Skeletal muscle satellite cell (primary cell): ENCODE measurements around the gene FAM171A2.
A peak's percentile ranks its signal among the peaks of the same experiment; 100 is the strongest.
"Not testable (repeated sequence)": the region's sequence is repeated elsewhere in the genome, so short reads cannot be mapped to it uniquely, and the experiment has no call there.

Experiments
- H3K27me3 ChIP-seq: 2 replicates; pipeline ENCODE4 v1.7.0; 2013; ENCODE audit warnings: low read length; ENCODE audit not compliant: control insufficient read depth, insufficient read depth
- H3K36me3 ChIP-seq: 2 replicates; pipeline ENCODE4 v1.7.0; 2013; ENCODE audit warnings: mild to moderate bottlenecking, control low read depth, low read length; ENCODE audit not compliant: insufficient read depth
- H3K4me1 ChIP-seq: 2 replicates; pipeline ENCODE4 v1.7.0; 2013; ENCODE audit warnings: low read length; ENCODE audit not compliant: control insufficient read depth, insufficient read depth
- H3K4me2 ChIP-seq: 2 replicates; pipeline ENCODE4 v1.7.0; 2013; ENCODE audit warnings: mild to moderate bottlenecking, low read length
- H3K4me3 ChIP-seq: 2 replicates; pipeline ENCODE4 v1.7.0; 2013; ENCODE audit warnings: low read length
- H3K9ac ChIP-seq: 2 replicates; pipeline ENCODE4 v1.7.0; 2013; ENCODE audit warnings: mild to moderate bottlenecking, low read depth, low read length, moderate library complexity
- H3K9me3 ChIP-seq: replicated peaks from 2 replicates; pipeline ENCODE4 v1.7.0; 2013; ENCODE audit warnings: mild to moderate bottlenecking, control low read depth, low read length

Gene FAM171A2

GRCh38 chr17:44335564-44335963 lies 28.1 kb downstream of the FAM171A2 start:
- peaks cover 6% of the 10 kb centered on the region for H3K27me3 ChIP-seq
- H3K4me1 ChIP-seq: peaks cover 3% of the 10 kb centered on the region

GRCh38 chr17:44334727-44335126 lies 28.9 kb downstream of the FAM171A2 start:
- no peak overlapping the region for H3K9ac ChIP-seq
- H3K4me1 ChIP-seq: peaks cover 3% of the 10 kb centered on the region
- H3K4me2 ChIP-seq: no peak overlapping the region
- no peaks in the 10 kb centered on the region for H3K9me3 ChIP-seq
- no peak overlapping the region for H3K4me3 ChIP-seq
- H3K36me3 ChIP-seq: no peaks in the 10 kb centered on the region
- peaks cover 6% of the 10 kb centered on the region for H3K27me3 ChIP-seq

More at GRCh38 chr17:44335564-44335963, 28.1 kb downstream of the FAM171A2 start:
- H3K36me3 ChIP-seq: no peaks in the 10 kb centered on the region
- no peak overlapping the region for H3K9ac ChIP-seq
- H3K9me3 ChIP-seq: no peaks in the 10 kb centered on the region
- no peak overlapping the region for H3K4me2 ChIP-seq
- H3K4me3 ChIP-seq: no peak overlapping the region

DNA sequence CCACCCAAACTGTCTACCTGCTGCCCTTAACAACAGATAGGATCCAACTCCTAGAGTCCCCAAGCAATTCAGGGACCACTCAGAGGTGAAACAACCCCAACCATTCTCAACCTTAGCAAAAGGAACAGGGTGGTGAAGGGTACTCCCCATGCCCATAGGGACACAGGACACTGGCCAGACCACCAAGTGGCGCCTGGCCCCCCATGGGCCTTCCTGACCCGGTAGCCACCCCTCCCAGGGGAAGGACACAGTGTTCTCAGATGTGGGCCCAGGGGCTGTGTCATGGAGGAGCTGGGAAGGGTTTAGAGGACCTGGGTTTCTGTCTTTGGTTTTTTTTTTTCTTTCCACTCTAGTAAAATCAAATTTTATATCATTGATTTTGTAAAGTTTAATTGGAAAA lies 29.3 kb downstream of the FAM171A2 start:
- H3K4me2 ChIP-seq: no peak overlapping the region
- H3K4me3 ChIP-seq: no peak overlapping the region
- no peaks in the 10 kb centered on the region for H3K36me3 ChIP-seq
- H3K27me3 ChIP-seq: peaks cover 6% of the 10 kb centered on the region
- no peak overlapping the region for H3K9ac ChIP-seq
- no peaks in the 10 kb centered on the region for H3K9me3 ChIP-seq
- peaks cover 3% of the 10 kb centered on the region for H3K4me1 ChIP-seq

- H3K4me2 ChIP-seq: no peak overlapping the region
- H3K36me3 ChIP-seq: no peaks in the 10 kb centered on the region
- no peak overlapping the region for H3K9ac ChIP-seq
- H3K9me3 ChIP-seq: no peaks in the 10 kb centered on the region
- H3K4me1 ChIP-seq: peaks cover 5% of the 10 kb centered on the region
- peaks cover 6% of the 10 kb centered on the region for H3K27me3 ChIP-seq
- H3K4me3 ChIP-seq: no peak overlapping the region
These were observed 30.3 kb downstream of the FAM171A2 start for GRCh38 chr17:44333371-44333770.

DNA sequence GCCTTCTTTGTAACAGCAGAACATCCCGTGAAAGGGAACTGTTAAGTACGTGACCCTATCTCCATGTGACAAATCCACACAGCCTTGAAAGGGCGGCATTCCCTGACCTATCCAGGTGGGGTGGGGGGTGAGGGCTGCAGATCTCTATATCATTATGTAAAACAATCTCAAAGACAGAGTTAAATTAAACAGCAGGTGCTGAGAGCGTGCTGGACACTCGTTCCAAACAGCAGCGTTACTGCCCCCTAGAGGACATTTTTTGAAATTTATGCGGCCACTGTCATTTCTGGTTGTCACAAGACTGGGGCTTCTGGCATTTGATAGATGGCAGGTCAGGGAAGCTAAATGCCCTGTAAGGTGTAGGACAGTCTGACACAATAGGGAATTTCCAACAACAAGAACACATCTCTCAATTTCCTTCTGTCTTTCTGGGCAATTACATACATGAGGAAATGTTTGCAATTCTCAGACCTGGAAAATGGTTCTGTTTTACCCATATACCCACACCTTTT lies 32.3 kb downstream of the FAM171A2 start:
- no peak overlapping the region for H3K4me2 ChIP-seq
- H3K9ac ChIP-seq: no peak overlapping the region
- peaks cover 8% of the 10 kb centered on the region for H3K4me1 ChIP-seq
- no peak overlapping the region for H3K4me3 ChIP-seq
- H3K27me3 ChIP-seq: peaks cover 6% of the 10 kb centered on the region
- H3K9me3 ChIP-seq: no peaks in the 10 kb centered on the region
- no peaks in the 10 kb centered on the region for H3K36me3 ChIP-seq

DNA sequence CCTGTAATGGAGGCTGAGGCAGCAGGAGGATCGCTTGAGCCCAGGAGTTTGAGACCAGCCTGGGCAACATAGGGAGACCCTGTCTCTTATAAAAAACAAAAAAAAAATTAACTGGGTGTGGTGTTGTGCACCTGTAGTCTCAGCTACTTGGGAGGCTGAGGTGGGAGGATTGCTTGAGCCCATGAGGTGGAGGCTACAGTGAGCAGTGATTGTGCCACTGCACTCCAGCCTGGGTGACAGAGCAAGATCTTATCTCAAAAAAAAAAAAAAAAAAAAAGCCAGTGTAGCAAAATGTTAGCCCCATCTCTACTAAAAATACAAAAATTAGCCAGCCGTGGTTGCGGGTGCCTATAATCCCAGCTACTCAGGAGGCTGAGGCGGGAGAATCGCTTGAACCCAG lies 33.4 kb downstream of the FAM171A2 start:
- H3K36me3 ChIP-seq, H3K27me3 ChIP-seq, H3K4me2 ChIP-seq, H3K4me1 ChIP-seq, H3K9me3 ChIP-seq, H3K9ac ChIP-seq, H3K4me3 ChIP-seq: not testable (repeated sequence)

DNA sequence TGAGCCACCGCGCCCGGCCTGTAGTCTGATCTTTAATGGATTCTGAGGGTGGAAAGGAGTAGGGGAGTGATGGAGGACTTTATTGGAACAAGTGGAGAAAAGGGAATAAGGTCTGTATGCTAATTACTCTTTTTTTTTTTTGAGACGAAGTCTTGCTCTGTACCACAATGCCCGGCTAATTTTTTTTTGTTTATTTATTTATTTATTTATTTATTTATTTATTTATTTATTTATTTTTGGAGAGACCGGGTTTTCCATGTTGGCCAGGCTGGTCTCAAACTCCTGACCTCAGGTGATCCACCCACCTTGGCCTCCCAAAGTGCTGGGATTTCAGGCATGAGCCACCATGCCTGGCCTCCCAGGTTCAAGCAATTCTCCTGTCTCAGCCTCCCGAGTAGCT lies 34.1 kb downstream of the FAM171A2 start:
- not testable (repeated sequence) for H3K4me3 ChIP-seq, H3K27me3 ChIP-seq, H3K9me3 ChIP-seq, H3K4me2 ChIP-seq, H3K9ac ChIP-seq, H3K36me3 ChIP-seq, H3K4me1 ChIP-seq

GRCh38 chr17:44327715-44328449 lies 35.8 kb downstream of the FAM171A2 start:
- no peak overlapping the region for H3K4me3 ChIP-seq
- no peaks in the 10 kb centered on the region for H3K27me3 ChIP-seq
- H3K9ac ChIP-seq: no peak overlapping the region
- peaks cover 15% of the 10 kb centered on the region for H3K4me1 ChIP-seq
- no peaks in the 10 kb centered on the region for H3K9me3 ChIP-seq
- no peaks in the 10 kb centered on the region for H3K36me3 ChIP-seq
- no peak overlapping the region for H3K4me2 ChIP-seq

DNA sequence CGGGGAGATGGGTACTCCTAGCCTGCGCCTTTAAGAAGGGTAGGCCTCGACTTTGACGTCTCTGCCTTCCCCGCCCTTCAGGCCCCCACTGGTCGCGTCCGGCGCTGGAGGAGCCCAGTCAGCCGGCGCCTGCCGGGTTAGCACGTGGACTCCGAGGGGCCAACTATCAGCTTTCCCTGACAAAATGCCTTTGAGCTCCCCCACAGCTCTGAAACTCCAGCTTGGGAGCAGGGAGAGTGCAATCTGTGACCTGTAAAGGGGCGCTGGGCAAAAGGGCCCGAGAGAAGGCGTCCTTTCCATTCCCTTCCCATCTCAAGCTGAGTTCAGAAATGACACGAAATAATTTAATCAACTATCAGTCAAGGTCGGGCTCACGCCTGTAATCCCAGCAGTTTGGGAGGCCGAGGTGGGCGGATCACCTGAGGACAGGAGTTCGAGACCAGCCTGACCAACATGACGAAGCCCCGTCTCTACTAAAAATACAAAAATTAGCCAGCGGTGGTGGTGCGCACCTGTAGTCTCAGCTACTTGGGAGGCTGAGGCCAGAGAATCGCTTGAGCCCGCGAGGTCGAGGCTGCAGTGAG lies 36.7 kb downstream of the FAM171A2 start:
- Histone ChIP-seq H3K4me1 (peaks cover 15% of the 10 kb centered on the region), H3K9me3 (no peaks in the 10 kb centered on the region), H3K4me2 (peak overlapping the region; percentile 60), H3K4me3 (peak overlapping the region; percentile 26), H3K27me3 (no peaks in the 10 kb centered on the region), H3K9ac (no peak overlapping the region), H3K36me3 (peaks cover 3% of the 10 kb centered on the region)

DNA sequence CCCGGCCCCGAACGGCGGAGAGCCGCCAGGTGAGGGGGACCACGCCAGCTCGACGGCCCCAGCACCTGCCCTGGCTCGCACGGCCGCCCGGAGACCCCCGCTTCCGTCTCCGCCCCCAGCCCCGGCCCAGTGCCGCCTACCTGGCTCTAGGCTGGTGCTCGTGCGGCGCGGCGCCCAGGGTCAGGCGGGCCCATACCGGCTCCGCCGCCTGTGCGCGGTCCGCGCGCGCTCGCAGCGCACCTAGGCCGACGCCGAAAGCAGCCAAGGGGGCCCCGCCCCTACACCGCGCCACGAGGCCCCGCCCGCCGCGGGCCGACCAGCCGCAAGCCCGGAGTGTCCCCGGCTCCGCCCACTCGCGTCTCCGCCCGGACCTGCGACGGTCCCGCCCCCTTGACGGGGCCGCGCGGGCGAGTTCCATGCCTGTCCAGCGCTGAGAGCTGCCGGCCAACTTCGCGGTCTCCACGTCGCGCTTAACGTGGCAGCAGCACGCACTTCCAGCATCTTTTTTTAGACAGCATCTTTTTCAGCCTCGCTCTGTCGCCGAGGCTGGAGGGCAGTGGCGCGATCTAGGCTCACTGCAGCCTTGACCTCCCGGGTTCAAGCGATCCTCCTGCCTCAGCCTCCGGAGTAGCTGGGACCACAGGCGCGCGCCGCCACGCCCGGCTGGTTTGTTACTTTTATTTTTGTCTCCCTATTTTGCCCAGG lies 38.9 kb downstream of the FAM171A2 start, which contains the start of gene SLC25A39:
Gene SLC25A39, minus strand, starts transcription at position 253 of the 705 bp plus-strand sequence. CDS start 1,261 bp downstream, outside the sequence.
- Histone ChIP-seq H3K36me3 (peaks cover 24% of the 10 kb centered on the region), H3K9ac (peak within 1 kb of the TSS; percentile 86), H3K4me1 (peaks cover 15% of the 10 kb centered on the region), H3K27me3 (no peaks in the 10 kb centered on the region), H3K4me2 (peak within 1 kb of the TSS; percentile 91), H3K9me3 (no peaks in the 10 kb centered on the region), H3K4me3 (peak within 1 kb of the TSS; percentile 92)

- peak overlapping the region; percentile 86 for H3K9ac ChIP-seq
- peaks cover 28% of the 10 kb centered on the region for H3K36me3 ChIP-seq
- H3K27me3 ChIP-seq: no peaks in the 10 kb centered on the region
- H3K4me1 ChIP-seq: peaks cover 15% of the 10 kb centered on the region
- H3K4me2 ChIP-seq: peak overlapping the region; percentile 91
- H3K4me3 ChIP-seq: peak overlapping the region; percentile 92
- H3K9me3 ChIP-seq: no peaks in the 10 kb centered on the region
These were observed 39.5 kb downstream of the FAM171A2 start for GRCh38 chr17:44324092-44324570.
